Right lobe of liver (tissue), 6 donors: ENCODE results near the gene NEB. TPM values are rescaled to one million over a fixed set of nuclear protein-coding genes. Genes with fewer than 3 reads are reported as not detected.

Source experiments
- ATAC-seq, 4 donors: fragments of 200-7000 bp; cut with Tn5 transposase; one replicate each; pipeline ENCODE4 v1.9.1; 2020; ENCODE audit warnings: mild to moderate bottlenecking in 4 of 4, moderate library complexity in 4 of 4
- DNase-seq, 3 donors: peaks; one replicate each; pipeline ENCODE4 v3.0.0-alpha.2; 2020
- H3K27ac ChIP-seq, 3 donors: fragments of 200-600 bp; one replicate each; pipeline ENCODE4 v1.8.0; 2022
- H3K27me3 ChIP-seq, 2 donors: fragments of 200-600 bp; one replicate each; pipeline ENCODE4 v1.8.0; 2022
- H3K36me3 ChIP-seq, 4 donors: fragments of 200-600 bp; sonication (generic) in 1 of 4; one replicate each; pipeline versions ENCODE4 v1.5.1 to v1.8.0; 2017 to 2022; ENCODE audit warnings: control low read depth in 1 of 4
- H3K4me1 ChIP-seq, 4 donors: fragments of 200-600 bp; sonication (generic) in 1 of 4; one replicate each; pipeline versions ENCODE4 v1.5.1 to v1.8.0; 2017 to 2022; ENCODE audit warnings: control low read depth in 1 of 4
- H3K4me3 ChIP-seq, 3 donors: fragments of 200-600 bp; one replicate each; pipeline ENCODE4 v1.8.0; 2022
- H3K9me3 ChIP-seq, 4 donors: fragments of 200-600 bp; sonication (generic) in 1 of 4; one replicate each; pipeline versions ENCODE4 v1.5.1 to v1.8.0; 2017 to 2022; ENCODE audit warnings: control low read depth in 1 of 4
- POLR2A ChIP-seq: fragments of 450-650 bp; IDR thresholded peaks from one replicate; pipeline ENCODE4 v1.6.1; 2017; ENCODE audit warnings: antibody characterized with exemption, mild to moderate bottlenecking
- WGBS: methylation state at CpG from one replicate; pipeline ENCODE4 v1.1.6; 2018; ENCODE audit warnings: low coverage, low lambda C conversion rate; ENCODE audit not compliant: insufficient coverage; ENCODE audit errors: missing lambda C conversion rate; 5-methylcytosine and 5-hydroxymethylcytosine counted together
- intact Hi-C, 2 donors: fragments of 100-400 bp; cut with DNase I; formaldehyde crosslinking; loops; one replicate each; pipeline versions ENCODE4 v1.11.2 to v1.14.1; 2022
- total RNA-seq, 6 experiments: library from RNA; depleted of rRNA in 2 of 6; stranded (reverse); fragments of >200 nt in 2 of 6; fragmentation: NEBNext Ultra II Directional in 3 of 6; extraction: Animal tissue kit (Norgen Biotek cat#: 25700) in 3 of 6; gene quantifications; one replicate each; pipeline versions ENCODE4 v1.1.0 to v1.2.4, GENCODE V29; 2016 to 2023
- TF ChIP-seq, protein P1 (sequence below), 4 donors: fragments of 200-600 bp in 3 of 4; fragments of 450-650 bp in 1 of 4; IDR thresholded peaks; one replicate each; pipeline versions ENCODE4 v1.5.1 to v1.8.0; 2016 to 2022; ENCODE audit warnings: antibody characterized with exemption in 4 of 4, mild to moderate bottlenecking in 2 of 4
- donor health status: DM: no; HTN: yes; CAD: no.
- donor health status: DM: no; HTN: no; CAD: no.
- donor health status: DM: no; HTN: no; CAD: no.
- donor health status: DM: no; HTN: yes; CAD: no.
- donor health status: DM: no; HTN: yes; CAD: no.

The NEB gene
- total RNA-seq, 6 experiments from 2014 or later, result 1.3 to 23.1 (median 9.2) TPM

DNA sequence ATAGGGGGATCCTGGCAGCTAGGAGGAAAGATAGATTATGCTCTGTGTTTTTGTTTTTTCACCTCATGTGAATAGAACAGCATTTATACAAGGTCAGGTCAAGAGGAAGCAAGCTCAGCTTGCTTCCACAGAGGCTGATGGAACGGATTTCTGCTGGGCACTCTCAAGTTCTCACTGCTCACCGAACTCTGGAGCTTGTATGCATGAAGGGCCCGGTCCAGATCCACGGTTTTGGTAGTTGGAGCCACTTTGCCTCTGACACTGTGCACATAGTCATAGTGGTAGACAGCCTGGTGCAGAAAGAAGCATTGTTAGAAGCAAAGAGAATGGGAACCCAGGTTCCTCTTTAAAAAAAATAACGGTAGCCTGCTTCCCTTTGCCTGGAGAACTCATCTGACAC lies 182.7 kb downstream of the NEB start:
- no peak overlapping the region for H3K4me3 ChIP-seq
- H3K4me1 ChIP-seq, result no peaks in the 10 kb centered on the region
- 61% methylated on average over 5 of the region's 5 CpGs for WGBS
- ATAC-seq (no peak), DNase-seq (no peak)
- no peaks in the 10 kb centered on the region for H3K9me3 ChIP-seq
- TF ChIP-seq, protein P1, sequence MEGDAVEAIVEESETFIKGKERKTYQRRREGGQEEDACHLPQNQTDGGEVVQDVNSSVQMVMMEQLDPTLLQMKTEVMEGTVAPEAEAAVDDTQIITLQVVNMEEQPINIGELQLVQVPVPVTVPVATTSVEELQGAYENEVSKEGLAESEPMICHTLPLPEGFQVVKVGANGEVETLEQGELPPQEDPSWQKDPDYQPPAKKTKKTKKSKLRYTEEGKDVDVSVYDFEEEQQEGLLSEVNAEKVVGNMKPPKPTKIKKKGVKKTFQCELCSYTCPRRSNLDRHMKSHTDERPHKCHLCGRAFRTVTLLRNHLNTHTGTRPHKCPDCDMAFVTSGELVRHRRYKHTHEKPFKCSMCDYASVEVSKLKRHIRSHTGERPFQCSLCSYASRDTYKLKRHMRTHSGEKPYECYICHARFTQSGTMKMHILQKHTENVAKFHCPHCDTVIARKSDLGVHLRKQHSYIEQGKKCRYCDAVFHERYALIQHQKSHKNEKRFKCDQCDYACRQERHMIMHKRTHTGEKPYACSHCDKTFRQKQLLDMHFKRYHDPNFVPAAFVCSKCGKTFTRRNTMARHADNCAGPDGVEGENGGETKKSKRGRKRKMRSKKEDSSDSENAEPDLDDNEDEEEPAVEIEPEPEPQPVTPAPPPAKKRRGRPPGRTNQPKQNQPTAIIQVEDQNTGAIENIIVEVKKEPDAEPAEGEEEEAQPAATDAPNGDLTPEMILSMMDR (IDR thresholded peaks at IDR 0.05), result no peak
- no peak for TF ChIP-seq POLR2A
- H3K36me3 ChIP-seq, result no peaks in the 10 kb centered on the region
- no peak overlapping the region for H3K27ac ChIP-seq
- H3K27me3 ChIP-seq, result no peaks in the 10 kb centered on the region
- intact Hi-C loops, result no loop called here

DNA sequence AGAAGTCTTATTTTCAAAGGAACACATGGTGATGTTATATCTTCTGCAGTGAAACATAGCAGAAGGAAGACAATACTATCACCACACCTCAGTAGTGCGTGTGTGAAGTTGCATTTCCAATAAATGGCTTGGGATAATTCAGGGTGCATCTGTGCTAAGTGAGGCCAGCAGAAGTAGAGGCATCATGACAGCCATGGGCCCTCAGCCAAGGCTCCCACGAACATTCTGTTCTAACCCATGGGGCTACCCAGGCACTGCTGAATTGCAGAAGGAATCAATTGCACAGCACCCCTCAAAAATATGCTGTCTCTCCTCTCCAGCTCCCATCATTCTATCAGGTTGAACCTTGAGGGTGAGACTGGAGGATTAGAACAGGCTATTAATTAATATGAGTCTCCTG lies 185.1 kb downstream of the NEB start:
- H3K36me3 ChIP-seq, result no peaks in the 10 kb centered on the region
- ATAC-seq, result no peak
- intact Hi-C loops, result no loop called here
- no peaks in the 10 kb centered on the region for H3K9me3 ChIP-seq
- no peaks in the 10 kb centered on the region for H3K27me3 ChIP-seq
- H3K4me1 ChIP-seq, result no peaks in the 10 kb centered on the region
- H3K4me3 ChIP-seq, result no peak overlapping the region
- DNase-seq, result no peak
- H3K27ac ChIP-seq, result no peak overlapping the region
- TF ChIP-seq, protein P1 (IDR thresholded peaks at IDR 0.05), result no peak
- TF ChIP-seq POLR2A, result no peak
- WGBS, result 100% methylated on average over 1 of the region's 2 CpGs

DNA sequence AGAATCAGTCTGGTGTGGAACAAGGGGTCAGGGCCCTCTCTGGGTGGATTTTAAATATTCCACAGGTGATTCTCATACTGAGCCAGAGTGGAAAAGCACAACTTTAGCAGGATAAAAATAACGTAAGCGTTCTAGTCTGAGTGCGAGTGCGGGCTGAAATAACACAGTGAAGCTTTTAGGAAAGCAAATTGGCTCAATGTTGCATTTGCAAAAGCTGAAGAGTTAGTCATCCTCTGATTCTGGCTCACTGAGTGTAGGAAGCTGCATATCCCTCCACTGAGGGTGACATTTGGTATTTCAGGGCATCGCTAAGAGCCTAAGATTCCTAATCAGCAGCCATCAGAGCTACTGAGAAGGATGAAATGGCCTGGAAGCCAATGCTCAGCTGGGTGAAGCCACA lies 189.8 kb downstream of the NEB start:
- ATAC-seq, result no peak
- no peaks in the 10 kb centered on the region for H3K36me3 ChIP-seq
- TF ChIP-seq, protein P1 (IDR thresholded peaks at IDR 0.05), result no peak
- TF ChIP-seq POLR2A, result no peak
- no peaks in the 10 kb centered on the region for H3K27me3 ChIP-seq
- H3K9me3 ChIP-seq, result no peaks in the 10 kb centered on the region
- no peak overlapping the region for H3K27ac ChIP-seq
- DNase-seq, result no peak
- intact Hi-C loops, result no loop called here
- 100% methylated on average over 5 of the region's 5 CpGs for WGBS
- no peak overlapping the region for H3K4me3 ChIP-seq
- H3K4me1 ChIP-seq, result no peaks in the 10 kb centered on the region

DNA sequence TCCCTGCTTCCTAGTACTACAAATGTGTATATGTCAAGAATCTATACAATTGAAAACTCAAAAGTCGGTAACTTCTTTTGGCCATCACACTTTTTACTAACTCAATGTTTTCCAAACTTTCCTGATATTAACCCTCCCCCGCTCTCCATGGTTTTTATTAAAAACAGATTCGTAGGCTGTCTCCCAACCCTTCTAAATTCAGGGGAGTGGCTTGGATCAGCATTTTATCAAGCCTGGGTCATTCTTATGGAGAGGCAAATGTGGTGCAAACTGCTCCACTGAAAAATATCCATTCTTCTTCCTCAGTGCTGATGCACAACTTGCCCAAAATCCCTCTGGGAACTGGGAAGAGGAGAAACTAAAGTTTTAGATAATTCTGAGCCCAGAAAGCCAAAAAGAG lies 190.4 kb downstream of the NEB start:
- intact Hi-C loops, result no loop called here
- DNase-seq (no peak), ATAC-seq (no peak)
- Histone ChIP-seq H3K4me1 (no peaks in the 10 kb centered on the region), H3K27me3 (no peaks in the 10 kb centered on the region), H3K36me3 (no peaks in the 10 kb centered on the region), H3K4me3 (no peak overlapping the region), H3K9me3 (no peaks in the 10 kb centered on the region), H3K27ac (no peak overlapping the region)
- TF ChIP-seq, protein P1 (IDR thresholded peaks at IDR 0.05), result no peak
- no peak for TF ChIP-seq POLR2A
- WGBS, result 88% methylated on average over 3 of the region's 3 CpGs

DNA sequence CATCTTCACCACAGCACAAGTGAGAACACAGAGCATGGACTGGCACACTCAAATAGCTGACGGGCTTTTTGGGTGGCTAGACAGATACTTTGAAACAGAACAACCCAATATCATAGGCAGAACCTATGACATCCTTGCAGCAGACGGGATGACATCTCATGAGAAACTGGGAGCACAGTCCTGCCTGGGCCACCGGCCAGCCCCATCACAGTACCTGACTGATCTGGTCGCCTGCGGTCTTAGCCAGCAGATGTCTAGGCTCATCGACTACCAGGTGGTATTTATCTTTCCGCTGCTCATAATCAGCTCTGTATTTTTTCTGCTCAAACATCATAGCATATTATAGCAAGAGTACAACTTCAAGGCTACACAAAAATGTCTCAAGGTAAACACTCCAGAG lies 200.3 kb downstream of the NEB start:
- Histone ChIP-seq H3K27me3 (no peaks in the 10 kb centered on the region), H3K4me1 (no peaks in the 10 kb centered on the region), H3K36me3 (peaks cover 0 to 6% (median 0%) of the 10 kb centered on the region in 4 donors), H3K4me3 (no peak overlapping the region), H3K9me3 (no peaks in the 10 kb centered on the region), H3K27ac (no peak overlapping the region)
- intact Hi-C loops, result no loop called here
- WGBS, result 86% methylated on average over 6 of the region's 7 CpGs
- TF ChIP-seq, protein P1 (IDR thresholded peaks at IDR 0.05), result no peak
- no peak for TF ChIP-seq POLR2A
- ATAC-seq, result no peak
- no peak for DNase-seq
